SK-N-SH (cell line): ENCODE data around the gene UTP11. TPM values are rescaled to one million over a fixed set of nuclear protein-coding genes. Genes with fewer than 3 reads are reported as not detected.

Experiments used
- CTCF ChIA-PET: fragments of 300-600, 350-600 bp; formaldehyde crosslinking; extraction: SDS; loops from one replicate; lab custom pipeline; 2021; lab: Yijun Ruan, JAX
- POLR2A ChIA-PET: fragments of 350-600 bp; sonication (Branson Sonifier 250); formaldehyde crosslinking; extraction: SDS; loops from one replicate; lab custom pipeline; 2020; ENCODE audit warnings: antibody characterized with exemption, inconsistent platforms; lab: Yijun Ruan, JAX
- DNase-seq: peaks from one replicate; pipeline ENCODE4 v3.0.0; 2012
- H2AFZ ChIP-seq: fragments of 200-600 bp; sonication (generic); 2 replicates; pipeline ENCODE4 v1.8.1; 2016; ENCODE audit warnings: antibody characterized with exemption, mild to moderate bottlenecking, low read depth
- H3F3A ChIP-seq: fragments of 200-600 bp; sonication (generic); replicated peaks from 2 replicates; pipeline ENCODE3; 2016; ENCODE audit warnings: antibody characterized with exemption, mild to moderate bottlenecking; ENCODE audit not compliant: insufficient read depth
- H3K27ac ChIP-seq, 2 experiments: fragments of 200-500 bp in 1 of 2; fragments of 200-600 bp in 1 of 2; sonication (Bioruptor generic) in 1 of 2; sonication (generic), shearing (Covaris generic) in 1 of 2; 2 replicates each; pipeline versions ENCODE4 v1.5.1 to v1.6.1; 2014 to 2016; ENCODE audit warnings: low read depth in 2 of 2, inconsistent platforms in 1 of 2, low read length in 1 of 2, mild to moderate bottlenecking in 1 of 2, mixed read lengths in 1 of 2
- H3K27me3 ChIP-seq: fragments of 200-600 bp; sonication (generic), shearing (Covaris generic); 2 replicates; pipeline ENCODE4 v1.6.1; 2016; ENCODE audit warnings: mixed run types; ENCODE audit not compliant: insufficient read depth
- H3K36me3 ChIP-seq, 2 experiments: fragments of 200-500 bp in 1 of 2; fragments of 200-600 bp in 1 of 2; sonication (Bioruptor generic) in 1 of 2; sonication (generic) in 1 of 2; replicated peaks in 1 of 2; 2 replicates each; pipeline versions ENCODE3 to v1.5.1; 2014 to 2016; ENCODE audit warnings: low read length in 1 of 2, mild to moderate bottlenecking in 1 of 2; ENCODE audit not compliant: insufficient read depth in 2 of 2, control insufficient read depth in 1 of 2
- H3K4me1 ChIP-seq, 2 experiments: fragments of 200-500 bp in 1 of 2; fragments of 200-600 bp in 1 of 2; sonication (Bioruptor generic) in 1 of 2; sonication (generic), shearing (Covaris generic) in 1 of 2; 2 replicates each; pipeline versions ENCODE4 v1.5.1 to v1.6.1; 2014 to 2016; ENCODE audit warnings: low read depth in 1 of 2, low read length in 1 of 2, mixed run types in 1 of 2; ENCODE audit not compliant: insufficient read depth in 2 of 2, control insufficient read depth in 1 of 2
- H3K4me2 ChIP-seq: fragments of 200-600 bp; sonication (generic), shearing (Covaris generic); 2 replicates; pipeline ENCODE4 v1.6.1; 2017; ENCODE audit warnings: mixed run types
- H3K4me3 ChIP-seq, 2 experiments: fragments of 200-500 bp in 1 of 2; fragments of 200-600 bp in 1 of 2; sonication (Bioruptor generic) in 1 of 2; sonication (generic), shearing (Covaris generic) in 1 of 2; 2 replicates each; pipeline versions ENCODE4 v1.5.1 to v1.8.1; 2014 to 2016; ENCODE audit warnings: low read depth in 2 of 2, inconsistent platforms in 1 of 2, low read length in 1 of 2, mild to moderate bottlenecking in 1 of 2, mixed read lengths in 1 of 2, moderate library complexity in 1 of 2
- H3K79me2 ChIP-seq: fragments of 200-600 bp; sonication (generic); 2 replicates; pipeline ENCODE4 v1.8.1; 2017; ENCODE audit warnings: mild to moderate bottlenecking; ENCODE audit not compliant: insufficient read depth
- H3K9ac ChIP-seq: fragments of 200-600 bp; sonication (generic); 2 replicates; pipeline ENCODE4 v1.6.1; 2017; ENCODE audit warnings: mixed run types
- H3K9me2 ChIP-seq: fragments of 200-600 bp; sonication (generic); 2 replicates; pipeline ENCODE4 v1.6.1; 2017; ENCODE audit warnings: mixed run types
- H3K9me3 ChIP-seq: fragments of 200-600 bp; sonication (generic); 2 replicates; pipeline ENCODE4 v1.6.1; 2017; ENCODE audit warnings: mixed run types, mild to moderate bottlenecking, moderate library complexity
- H4K20me1 ChIP-seq: fragments of 200-600 bp; sonication (generic); 2 replicates; pipeline ENCODE4 v1.6.1; 2017; ENCODE audit warnings: mild to moderate bottlenecking, mixed run types; ENCODE audit not compliant: insufficient read depth
- CHD2 ChIP-seq: fragments of 150-350 bp; IDR thresholded peaks from 2 replicates; pipeline ENCODE4 v1.6.1; 2018; ENCODE audit warnings: low read length; ENCODE audit not compliant: partially characterized antibody
- CTCF ChIP-seq: fragments of 200-600 bp; sonication (generic); IDR thresholded peaks from 2 replicates; pipeline ENCODE4 v1.6.1; 2017; ENCODE audit warnings: antibody characterized with exemption, mild to moderate bottlenecking, moderate library complexity
- ELF1 ChIP-seq: IDR thresholded peaks from 2 replicates; pipeline ENCODE4 v1.4.0; 2012
- EP300 ChIP-seq, 2 experiments: IDR thresholded peaks; 2 replicates each; pipeline versions ENCODE4 v1.4.0 to v1.6.1; 2012; ENCODE audit warnings: borderline replicate concordance in 1 of 2, low read depth in 1 of 2, low read length in 1 of 2
- EZH2phosphoT487 ChIP-seq: fragments of 200-600 bp; sonication (generic); IDR thresholded peaks from 2 replicates; pipeline ENCODE4 v1.6.1; 2017; ENCODE audit warnings: low read depth, mixed run types, mild to moderate bottlenecking, antibody characterized with exemption, moderate library complexity, borderline replicate concordance
- GABPA ChIP-seq: IDR thresholded peaks from 2 replicates; pipeline ENCODE4 v1.4.0; 2012; ENCODE audit warnings: low read depth, mild to moderate bottlenecking
- JUND ChIP-seq: IDR thresholded peaks from 2 replicates; pipeline ENCODE4 v1.4.0; 2012
- POLR2AphosphoS5 ChIP-seq: IDR thresholded peaks from 2 replicates; pipeline ENCODE4 v1.6.1; 2012; ENCODE audit warnings: low read depth, low read length
- RAD21 ChIP-seq: IDR thresholded peaks from 2 replicates; pipeline ENCODE4 v1.6.1; 2012; ENCODE audit warnings: mild to moderate bottlenecking, low read length
- RXRA ChIP-seq: IDR thresholded peaks from 2 replicates; pipeline ENCODE4 v1.4.0; 2012; ENCODE audit warnings: low read depth, mild to moderate bottlenecking, borderline replicate concordance
- SIN3A ChIP-seq: IDR thresholded peaks from 2 replicates; pipeline ENCODE4 v1.6.1; 2012; ENCODE audit warnings: low read depth, mild to moderate bottlenecking, low read length, moderate library complexity, borderline replicate concordance
- TAF1 ChIP-seq: IDR thresholded peaks from 2 replicates; pipeline ENCODE4 v1.6.1; 2012; ENCODE audit warnings: low read depth, mild to moderate bottlenecking, low read length, moderate library complexity, borderline replicate concordance
- TCF12 ChIP-seq: IDR thresholded peaks from 2 replicates; pipeline ENCODE4 v1.4.0; 2012
- USF2 ChIP-seq: fragments of 150-350 bp; IDR thresholded peaks from 2 replicates; pipeline ENCODE4 v1.6.1; 2017; ENCODE audit warnings: antibody characterized with exemption, low read length, low read depth, borderline replicate concordance
- YY1 ChIP-seq: IDR thresholded peaks from 2 replicates; pipeline ENCODE4 v1.4.0; 2012; ENCODE audit warnings: low read depth, mild to moderate bottlenecking
- ZBTB33 ChIP-seq: IDR thresholded peaks from 2 replicates; pipeline ENCODE4 v1.4.0; 2012; ENCODE audit warnings: low read depth, borderline replicate concordance
- WGBS: methylation state at CpG from one replicate; pipeline ENCODE4 v1.1.6; 2017; ENCODE audit warnings: low lambda C conversion rate; 5-methylcytosine and 5-hydroxymethylcytosine counted together
- polyA plus RNA-seq, 3 experiments: library from polyadenylated mRNA; depleted of rRNA; stranded (reverse); fragments of >200 nt; gene quantifications; 2 replicates each; pipeline ENCODE4 v1.2.3, GENCODE V29; 2012

Gene UTP11
- polyA plus RNA-seq, 1 of the 3 experiments (the other 2 are of a cell fraction): 26.8 TPM

GRCh38 chr1:38051079-38051543 is 38.6 kb downstream of the UTP11 start:
- 54% methylated on average over 6 of the region's 9 CpGs for WGBS
- no peak overlapping the region for H3K27ac ChIP-seq
- peaks cover 4% of the 10 kb centered on the region; the same call in 1 of the 2 replicates for H4K20me1 ChIP-seq
- no peak overlapping the region for H3K4me3 ChIP-seq
- H2AFZ ChIP-seq: no peak overlapping the region
- no peak for DNase-seq
- H3K79me2 ChIP-seq: no peaks in the 10 kb centered on the region
- H3K4me1 ChIP-seq: peaks cover 0 to 3% of the 10 kb centered on the region in 2 experiments; a peak in 1 of 4 replicates
- ChIA-PET POLR2A (no interaction called here), CTCF (no interaction called here)
- H3K9me2 ChIP-seq: no peaks in the 10 kb centered on the region
- TF ChIP-seq ZBTB33 (no peak), JUND (no peak), RXRA (no peak), TCF12 (no peak), SIN3A (no peak), TAF1 (no peak), RAD21 (no peak), CHD2 (no peak), ELF1 (no peak), CTCF (no peak)
- no peaks in the 10 kb centered on the region for H3K9me3 ChIP-seq
- no peaks in the 10 kb centered on the region for H3F3A ChIP-seq
- no peaks in the 10 kb centered on the region for H3K36me3 ChIP-seq
- H3K9ac ChIP-seq: no peak overlapping the region
- H3K27me3 ChIP-seq: peaks cover 22% of the 10 kb centered on the region
- no peak overlapping the region for H3K4me2 ChIP-seq

GRCh38 chr1:38052750-38053415 is 40.3 kb downstream of the UTP11 start:
- no peaks in the 10 kb centered on the region for H3K9me3 ChIP-seq
- H3K36me3 ChIP-seq: no peaks in the 10 kb centered on the region
- H2AFZ ChIP-seq: no peak overlapping the region
- ChIA-PET POLR2A (no interaction called here), CTCF (interaction anchor here (1.2 kb wide), 1 partner anchor 11 kb away, joined by 5 read pairs; no protein-coding TSS in a partner anchor)
- H3K4me1 ChIP-seq: peaks cover 0 to 3% of the 10 kb centered on the region in 2 experiments; a peak in 1 of 4 replicates
- no peak overlapping the region for H3K4me2 ChIP-seq
- 28% methylated on average over 3 of the region's 3 CpGs for WGBS
- H3F3A ChIP-seq: no peaks in the 10 kb centered on the region
- H3K27ac ChIP-seq: no peak overlapping the region
- H3K27me3 ChIP-seq: peaks cover 24% of the 10 kb centered on the region
- H4K20me1 ChIP-seq: peaks cover 3% of the 10 kb centered on the region; the same call in 1 of the 2 replicates
- H3K9me2 ChIP-seq: no peaks in the 10 kb centered on the region
- H3K9ac ChIP-seq: no peak overlapping the region
- DNase-seq: no peak
- no peaks in the 10 kb centered on the region for H3K79me2 ChIP-seq
- no peak overlapping the region for H3K4me3 ChIP-seq
- no peak for TF ChIP-seq RAD21
- TF ChIP-seq POLR2AphosphoS5: no peak
- TF ChIP-seq GABPA: no peak
- no peak for TF ChIP-seq EP300 (IDR thresholded peaks at IDR 0.05; ENCODE audit: borderline replicate concordance in 1 of 2, low read depth in 1 of 2, low read length in 1 of 2)
- TF ChIP-seq JUND: no peak
- no peak for TF ChIP-seq TAF1
- TF ChIP-seq USF2: no peak
- no peak for TF ChIP-seq EZH2phosphoT487
- no peak for TF ChIP-seq ZBTB33
- TF ChIP-seq YY1: no peak
- TF ChIP-seq CTCF: no peak
